Stomach smooth muscle (tissue), 2 donors: Measurements from ENCODE around the gene ZDHHC13.

Experiments used
- H3K27ac ChIP-seq: one replicate; pipeline ENCODE4 v1.7.0; 2013; ENCODE audit warnings: mild to moderate bottlenecking, low read length, inconsistent platforms
- H3K27me3 ChIP-seq, 2 donors: one replicate each; pipeline ENCODE4 v1.7.0; 2013; ENCODE audit warnings: low read length in 2 of 2; ENCODE audit not compliant: insufficient read depth in 2 of 2, control insufficient read depth in 1 of 2
- H3K36me3 ChIP-seq, 2 donors: one replicate each; pipeline ENCODE4 v1.7.0; 2013; ENCODE audit warnings: low read length in 2 of 2; ENCODE audit not compliant: control insufficient read depth in 2 of 2, insufficient read depth in 2 of 2
- H3K4me1 ChIP-seq: one replicate; pipeline ENCODE4 v1.7.0; 2013; ENCODE audit warnings: low read length; ENCODE audit not compliant: control insufficient read depth, insufficient read depth
- H3K4me3 ChIP-seq, 2 donors: one replicate each; pipeline ENCODE4 v1.7.0; 2013; ENCODE audit warnings: low read length in 2 of 2
- H3K9ac ChIP-seq, 2 donors: one replicate each; pipeline ENCODE4 v1.7.0; 2013; ENCODE audit warnings: low read length in 2 of 2, mild to moderate bottlenecking in 1 of 2
- H3K9me3 ChIP-seq, 2 donors: one replicate each; pipeline ENCODE4 v1.7.0; 2013; ENCODE audit warnings: low read length in 2 of 2; ENCODE audit not compliant: control insufficient read depth in 2 of 2
- donor health status: healthy.
- donor health status: Pancreatic carcinoma.

Gene ZDHHC13

GRCh38 chr11:19164230-19164855 is 47.4 kb downstream of the ZDHHC13 start:
- H3K4me3 ChIP-seq = no peak overlapping the region
- no peaks in the 10 kb centered on the region for H3K27me3 ChIP-seq
- H3K27ac ChIP-seq = no peak overlapping the region
- no peaks in the 10 kb centered on the region for H3K36me3 ChIP-seq
- H3K9me3 ChIP-seq = no peaks in the 10 kb centered on the region
- no peaks in the 10 kb centered on the region for H3K4me1 ChIP-seq
- H3K9ac ChIP-seq = no peak overlapping the region

GRCh38 chr11:19164881-19165280 is 47.9 kb downstream of the ZDHHC13 start:
- H3K4me1 ChIP-seq = no peaks in the 10 kb centered on the region
- H3K4me3 ChIP-seq = no peak overlapping the region
- no peaks in the 10 kb centered on the region for H3K9me3 ChIP-seq
- H3K27ac ChIP-seq = no peak overlapping the region
- H3K9ac ChIP-seq = no peak overlapping the region
- H3K27me3 ChIP-seq = no peaks in the 10 kb centered on the region
- no peaks in the 10 kb centered on the region for H3K36me3 ChIP-seq

- H3K9ac ChIP-seq = no peak overlapping the region
- H3K27ac ChIP-seq = no peak overlapping the region
- H3K4me3 ChIP-seq = no peak overlapping the region
- no peaks in the 10 kb centered on the region for H3K9me3 ChIP-seq
- H3K36me3 ChIP-seq = peaks cover 0 to 5% of the 10 kb centered on the region in 2 donors
- H3K4me1 ChIP-seq = no peaks in the 10 kb centered on the region
- H3K27me3 ChIP-seq = no peaks in the 10 kb centered on the region
Observed at GRCh38 chr11:19168090-19168489, 51.1 kb downstream of the ZDHHC13 start.

GRCh38 chr11:19173004-19173689 is 56.2 kb downstream of the ZDHHC13 start:
- H3K27me3 ChIP-seq = no peaks in the 10 kb centered on the region
- H3K9me3 ChIP-seq = no peaks in the 10 kb centered on the region
- H3K36me3 ChIP-seq = peaks cover 0 to 6% of the 10 kb centered on the region in 2 donors
- H3K27ac ChIP-seq = no peak overlapping the region
- H3K9ac ChIP-seq = no peak overlapping the region
- H3K4me3 ChIP-seq = no peak overlapping the region
- no peaks in the 10 kb centered on the region for H3K4me1 ChIP-seq

- H3K27ac ChIP-seq = no peak overlapping the region
- H3K27me3 ChIP-seq = no peaks in the 10 kb centered on the region
- H3K36me3 ChIP-seq = peaks cover 0 to 6% of the 10 kb centered on the region in 2 donors
- H3K9me3 ChIP-seq = no peaks in the 10 kb centered on the region
- H3K4me1 ChIP-seq = no peaks in the 10 kb centered on the region
- no peak overlapping the region for H3K4me3 ChIP-seq
- no peak overlapping the region for H3K9ac ChIP-seq
Observed at GRCh38 chr11:19173964-19174638, 57.1 kb downstream of the ZDHHC13 start.

GRCh38 chr11:19176629-19177186 is 59.7 kb downstream of the ZDHHC13 start:
- Histone ChIP-seq H3K9me3 (no peaks in the 10 kb centered on the region), H3K27ac (no peak overlapping the region), H3K4me1 (no peaks in the 10 kb centered on the region), H3K4me3 (no peak overlapping the region), H3K36me3 (peaks cover 0 to 6% of the 10 kb centered on the region in 2 donors), H3K9ac (no peak overlapping the region), H3K27me3 (no peaks in the 10 kb centered on the region)

GRCh38 chr11:19181531-19182261 is 64.7 kb downstream of the ZDHHC13 start:
- no peaks in the 10 kb centered on the region for H3K9me3 ChIP-seq
- H3K9ac ChIP-seq = no peak overlapping the region
- H3K27ac ChIP-seq = no peak overlapping the region
- H3K4me1 ChIP-seq = no peaks in the 10 kb centered on the region
- no peaks in the 10 kb centered on the region for H3K27me3 ChIP-seq
- H3K36me3 ChIP-seq = no peaks in the 10 kb centered on the region
- no peak overlapping the region for H3K4me3 ChIP-seq

- H3K9me3 ChIP-seq = no peaks in the 10 kb centered on the region
Observed at GRCh38 chr11:19183646-19184045, 66.7 kb downstream of the ZDHHC13 start.

GRCh38 chr11:19185036-19185435 is 68.1 kb downstream of the ZDHHC13 start:
- Histone ChIP-seq H3K9me3 (no peaks in the 10 kb centered on the region), H3K36me3 (no peaks in the 10 kb centered on the region), H3K9ac (no peak overlapping the region), H3K4me1 (no peaks in the 10 kb centered on the region), H3K27ac (no peak overlapping the region), H3K4me3 (no peak overlapping the region), H3K27me3 (no peaks in the 10 kb centered on the region)

More at GRCh38 chr11:19183646-19184045, 66.7 kb downstream of the ZDHHC13 start:
- Histone ChIP-seq H3K4me3 (no peak overlapping the region), H3K27ac (no peak overlapping the region), H3K9ac (no peak overlapping the region), H3K36me3 (no peaks in the 10 kb centered on the region), H3K27me3 (no peaks in the 10 kb centered on the region), H3K4me1 (no peaks in the 10 kb centered on the region)

GRCh38 chr11:19185516-19186052 is 68.6 kb downstream of the ZDHHC13 start:
- Histone ChIP-seq H3K27me3 (no peaks in the 10 kb centered on the region), H3K9ac (no peak overlapping the region), H3K27ac (no peak overlapping the region), H3K36me3 (no peaks in the 10 kb centered on the region), H3K4me3 (no peak overlapping the region), H3K9me3 (no peaks in the 10 kb centered on the region), H3K4me1 (no peaks in the 10 kb centered on the region)
